ENCODE data around the gene AOX1. TPM values are rescaled to one million over a fixed set of nuclear protein-coding genes. Genes with fewer than 3 reads are reported as not detected.
"Not testable (repeated sequence)": the region's sequence is repeated elsewhere in the genome, so short reads cannot be mapped to it uniquely, and the experiment has no call there.

The AOX1 gene
- polyA plus RNA-seq, 3 donors, result 1.7 to 2.8 (median 2.2) TPM

- no peak for DNase-seq (ENCODE audit: low read depth in 3 of 3, low spot score in 2 of 3)
Measured at GRCh38 chr2:200698217-200698616, 112.4 kb downstream of the AOX1 start.

GRCh38 chr2:200699310-200699709 lies 113.5 kb downstream of the AOX1 start:
- no peak for DNase-seq (ENCODE audit: low read depth in 3 of 3, low spot score in 2 of 3)

GRCh38 chr2:200700856-200701255 lies 115.0 kb downstream of the AOX1 start:
- no peak for DNase-seq (ENCODE audit: low read depth in 3 of 3, low spot score in 2 of 3)

- no peak for DNase-seq (ENCODE audit: low read depth in 3 of 3, low spot score in 2 of 3)
Measured at GRCh38 chr2:200702044-200702443, 116.2 kb downstream of the AOX1 start.

GRCh38 chr2:200702646-200703118 lies 116.9 kb downstream of the AOX1 start:
- DNase-seq (ENCODE audit: low read depth in 3 of 3, low spot score in 2 of 3), result no peak

- DNase-seq (ENCODE audit: low read depth in 3 of 3, low spot score in 2 of 3), result peak in 2 of 3 donors; percentile 36 to 50
Measured at GRCh38 chr2:200703127-200703925, 117.5 kb downstream of the AOX1 start.

GRCh38 chr2:200703926-200704637 lies 118.3 kb downstream of the AOX1 start:
- DNase-seq (ENCODE audit: low read depth in 3 of 3, low spot score in 2 of 3), result no peak

GRCh38 chr2:200705305-200706041 lies 119.7 kb downstream of the AOX1 start:
- no peak for DNase-seq (ENCODE audit: low read depth in 3 of 3, low spot score in 2 of 3)

GRCh38 chr2:200708943-200709342 lies 123.1 kb downstream of the AOX1 start:
- no peak for DNase-seq (ENCODE audit: low read depth in 3 of 3, low spot score in 2 of 3)

GRCh38 chr2:200713003-200713703 lies 127.3 kb downstream of the AOX1 start:
- DNase-seq (ENCODE audit: low read depth in 3 of 3, low spot score in 2 of 3), result peak; percentile 67 to 78 (median 74)

- no peak for DNase-seq (ENCODE audit: low read depth in 3 of 3, low spot score in 2 of 3)
Measured at GRCh38 chr2:200713704-200714064, 127.9 kb downstream of the AOX1 start.

GRCh38 chr2:200715014-200715413 lies 129.2 kb downstream of the AOX1 start:
- DNase-seq (ENCODE audit: low read depth in 3 of 3, low spot score in 2 of 3), result not testable (repeated sequence)

- no peak for DNase-seq (ENCODE audit: low read depth in 3 of 3, low spot score in 2 of 3)
Measured at GRCh38 chr2:200716386-200716785, 130.6 kb downstream of the AOX1 start.

Other genes starting within 250 kb of the AOX1 start
- 10 to 100 TPM; 14.7 to 16.1 (median 14.7) TPM for gene KCTD18, start 75.9 kb upstream of the AOX1 start, polyA plus RNA-seq (ENCODE audit: insufficient read length in 3 of 3)
- 10 to 100 TPM; 14.1 to 15.8 (median 15.7) TPM for gene SGO2, start 59.8 kb upstream of the AOX1 start, polyA plus RNA-seq (ENCODE audit: insufficient read length in 3 of 3)
- 100 to 1,000 TPM; 271 to 294 (median 292) TPM for gene BZW1, start 225.9 kb downstream of the AOX1 start, polyA plus RNA-seq (ENCODE audit: insufficient read length in 3 of 3)